GM21360 (cell line): ENCODE results near the gene HHATL.

ENCODE experiments used
- ATAC-seq: cut with Tn5 transposase; IDR thresholded peaks from one replicate; pipeline ENCODE4 v1.9.1; 2021; ENCODE audit warnings: mild to moderate bottlenecking, moderate library complexity; ENCODE audit not compliant: unreplicated experiment

The HHATL gene

GRCh38 chr3:42699511-42699971 lies 3.1 kb downstream of the HHATL start:
- no peak for ATAC-seq

DNA sequence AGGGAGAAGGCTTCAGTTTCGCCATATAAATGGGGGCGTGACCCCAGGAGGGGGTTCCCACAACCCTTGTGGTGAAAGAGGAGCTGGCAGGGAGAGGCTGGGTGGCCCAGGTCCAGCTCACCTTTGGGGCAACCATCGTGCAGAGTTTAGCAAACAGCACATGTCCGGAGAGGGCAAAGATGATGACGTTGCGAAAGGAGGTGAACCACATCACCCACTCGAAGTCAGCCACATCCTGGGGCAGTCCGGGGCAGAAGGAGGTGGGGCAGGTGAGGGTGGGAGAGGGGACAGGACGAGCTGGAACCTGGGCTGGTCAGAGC lies 3.7 kb downstream of the HHATL start:
- no peak for ATAC-seq

DNA sequence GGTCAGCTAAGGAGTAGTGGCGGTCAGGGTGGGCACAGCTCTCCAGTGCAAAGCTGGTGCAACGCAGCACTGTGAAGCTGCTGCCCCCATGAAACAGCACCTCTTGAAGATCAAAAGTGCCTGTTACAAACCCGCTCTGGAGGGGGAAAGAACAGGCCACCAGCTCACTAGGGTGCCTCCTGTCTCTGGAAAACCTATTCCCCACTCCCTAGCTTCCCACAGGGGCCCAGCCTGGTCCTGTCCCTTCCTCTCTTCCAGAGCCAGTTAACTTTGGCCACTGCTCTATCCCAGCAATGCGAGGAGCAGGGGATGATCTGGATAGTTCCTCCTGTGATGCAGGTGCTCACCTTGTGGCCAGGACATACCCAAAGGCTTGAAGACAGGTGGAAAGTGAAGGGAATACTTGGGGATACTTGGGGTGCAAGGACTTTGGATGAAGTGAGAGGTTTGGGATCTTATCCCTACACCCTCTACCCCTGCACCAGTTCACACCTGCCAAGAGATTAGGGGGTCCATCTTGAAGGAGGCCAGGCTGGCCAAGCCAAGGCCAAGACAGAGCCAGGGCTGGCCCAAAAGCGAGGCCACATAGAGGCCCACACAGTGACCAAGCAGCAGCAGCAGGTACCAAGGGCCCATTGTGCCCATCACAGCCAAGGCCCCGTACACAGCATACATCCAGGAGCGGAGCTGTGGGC lies 4.2 kb downstream of the HHATL start:
- ATAC-seq: no peak

DNA sequence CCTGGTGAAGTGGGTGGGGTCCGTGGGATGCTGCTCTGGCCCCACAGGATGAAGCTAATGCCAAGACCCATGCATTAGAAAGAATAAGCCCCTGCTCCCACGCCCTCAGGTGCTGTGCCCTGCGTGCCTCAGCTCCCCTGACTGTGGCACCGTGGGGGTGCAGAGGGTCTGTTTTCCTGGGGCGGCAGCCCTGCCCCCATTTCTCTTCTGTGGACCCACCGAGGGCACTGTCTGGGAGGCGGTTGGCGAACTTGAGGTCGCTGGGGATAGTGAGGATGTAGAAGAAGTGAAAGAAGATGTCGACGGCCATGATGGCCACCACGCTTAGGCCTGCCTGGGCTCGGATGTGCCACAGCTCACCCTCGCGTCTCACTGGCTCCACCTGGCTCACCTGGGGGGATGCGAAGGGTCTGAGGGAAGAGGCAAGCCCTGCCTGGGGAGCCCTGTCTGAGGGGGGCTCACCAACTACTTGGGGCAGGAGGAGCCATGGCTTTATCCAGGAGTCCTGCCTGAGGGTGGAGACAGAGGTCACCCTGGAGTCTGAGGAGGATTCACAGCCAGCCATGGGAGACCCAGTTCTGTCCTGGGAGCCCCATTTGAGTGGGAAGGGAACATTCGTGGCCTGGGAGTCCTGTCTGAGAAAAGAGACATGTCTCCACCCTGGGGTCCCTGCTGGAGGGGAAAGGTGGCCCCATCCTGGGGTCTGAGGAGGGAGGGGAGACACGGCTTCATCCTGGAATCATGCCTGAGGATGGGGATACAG lies 5.1 kb downstream of the HHATL start:
- no peak for ATAC-seq

GRCh38 chr3:42696356-42697288 lies 6.0 kb downstream of the HHATL start:
- no peak for ATAC-seq

DNA sequence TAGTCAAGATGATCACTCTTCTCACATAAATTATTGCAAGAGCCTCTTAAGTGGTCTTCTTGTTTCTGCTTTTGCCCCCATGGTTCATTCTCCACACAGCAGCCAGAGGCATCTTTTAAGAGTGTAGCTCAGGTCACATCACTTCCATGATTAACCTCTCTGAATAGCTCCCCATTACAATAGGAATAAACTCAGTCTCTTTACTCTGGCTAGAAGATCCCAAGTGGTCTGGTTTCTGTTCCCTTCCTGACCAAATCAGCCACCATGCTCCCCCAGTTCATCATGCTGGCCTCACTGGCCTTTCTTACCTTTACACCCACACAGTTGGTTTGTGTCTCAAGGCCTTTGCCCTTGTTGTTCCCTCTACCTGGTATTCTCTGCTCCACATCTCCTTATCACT lies 8.2 kb downstream of the HHATL start:
- ATAC-seq: no peak

- ATAC-seq: no peak
Observed at GRCh38 chr3:42693530-42693930, 9.1 kb downstream of the HHATL start.

- no peak for ATAC-seq
Observed at GRCh38 chr3:42692667-42693529, 9.7 kb downstream of the HHATL start.

DNA sequence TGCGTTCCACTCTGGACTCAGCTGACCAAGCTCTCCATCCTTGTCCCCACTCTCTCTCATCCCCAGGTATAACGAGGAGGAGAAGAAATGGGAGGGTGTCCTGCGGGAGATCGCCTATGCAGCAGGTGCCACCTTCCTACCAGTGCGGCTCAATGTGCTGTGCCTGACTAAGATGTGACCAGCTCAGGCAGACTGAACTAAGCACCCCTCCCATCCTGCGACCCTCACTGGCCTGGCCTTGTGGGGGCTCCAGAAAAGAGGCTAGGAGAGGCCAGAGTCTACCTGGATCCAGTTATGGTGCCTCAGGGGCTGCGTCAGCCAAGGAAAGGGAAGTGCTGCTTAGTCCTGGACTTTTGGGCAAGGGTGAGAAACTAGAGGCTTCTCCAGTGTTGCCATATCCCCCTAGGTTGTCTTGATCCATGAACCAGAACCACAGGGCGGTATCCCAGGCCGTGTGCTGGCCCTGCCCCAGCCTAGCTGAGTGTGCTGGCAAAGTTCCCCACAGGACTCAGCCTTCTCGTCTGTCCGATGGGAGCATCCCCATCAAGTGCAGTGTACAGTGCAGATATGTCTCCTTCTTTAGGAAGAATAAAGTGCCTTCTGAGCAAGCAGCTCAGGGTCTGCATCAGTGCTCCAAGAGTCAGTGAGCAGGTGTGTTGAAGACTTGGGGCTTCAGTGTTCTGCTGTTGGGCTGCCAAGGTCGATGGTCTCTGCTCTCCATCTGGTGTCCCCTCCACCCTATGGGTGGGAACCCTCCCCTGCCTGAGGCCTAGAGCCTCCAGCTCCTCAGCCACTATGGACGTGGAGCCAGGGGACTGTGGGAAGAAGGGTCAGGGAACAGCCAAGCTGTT lies 10.6 kb downstream of the HHATL start:
- ATAC-seq: no peak

DNA sequence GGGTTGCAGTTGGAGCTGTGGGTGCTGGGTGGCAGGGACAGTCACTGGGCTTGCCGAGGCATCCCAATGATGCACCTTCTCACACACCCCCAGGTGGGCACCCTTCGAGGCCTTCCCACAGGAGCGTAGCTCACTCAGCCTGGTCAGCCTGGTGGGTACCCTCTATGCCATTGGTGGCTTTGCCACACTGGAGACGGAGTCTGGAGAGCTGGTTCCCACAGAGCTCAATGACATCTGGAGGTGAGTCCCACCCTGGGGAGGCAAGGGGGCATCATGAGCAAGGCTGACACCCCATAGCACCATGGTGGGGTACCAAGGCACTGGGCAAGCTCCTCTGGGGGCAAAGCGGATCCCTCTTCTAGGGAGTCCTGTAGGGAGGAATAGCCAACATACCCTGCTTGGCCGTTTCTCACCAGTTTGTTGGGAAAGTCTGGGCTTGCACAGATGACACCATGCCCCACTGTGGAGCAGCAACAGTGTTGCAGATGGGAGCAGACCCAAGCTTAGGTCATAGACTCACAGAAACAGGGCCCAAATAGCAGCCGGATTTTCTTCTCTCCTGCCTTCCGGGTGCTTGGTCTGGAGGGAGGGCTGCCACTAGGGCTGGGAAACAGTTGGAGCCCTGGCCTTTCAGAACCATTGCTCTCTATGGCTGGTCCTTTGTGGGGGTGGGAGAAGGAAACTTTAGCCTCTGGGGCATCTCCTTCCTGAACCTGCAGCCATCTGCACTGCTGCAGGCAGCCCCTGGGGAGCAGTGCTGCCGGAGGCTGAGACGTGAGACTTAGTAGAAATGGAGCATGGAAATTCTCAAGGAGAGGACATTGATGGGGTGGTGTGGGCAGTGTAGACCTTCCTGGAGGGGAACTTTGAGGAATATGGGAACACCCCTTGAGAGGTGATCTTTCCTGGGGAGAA lies 11.6 kb downstream of the HHATL start:
- ATAC-seq: no peak

- ATAC-seq: no peak
Observed at GRCh38 chr3:42690191-42690590, 12.4 kb downstream of the HHATL start.

DNA sequence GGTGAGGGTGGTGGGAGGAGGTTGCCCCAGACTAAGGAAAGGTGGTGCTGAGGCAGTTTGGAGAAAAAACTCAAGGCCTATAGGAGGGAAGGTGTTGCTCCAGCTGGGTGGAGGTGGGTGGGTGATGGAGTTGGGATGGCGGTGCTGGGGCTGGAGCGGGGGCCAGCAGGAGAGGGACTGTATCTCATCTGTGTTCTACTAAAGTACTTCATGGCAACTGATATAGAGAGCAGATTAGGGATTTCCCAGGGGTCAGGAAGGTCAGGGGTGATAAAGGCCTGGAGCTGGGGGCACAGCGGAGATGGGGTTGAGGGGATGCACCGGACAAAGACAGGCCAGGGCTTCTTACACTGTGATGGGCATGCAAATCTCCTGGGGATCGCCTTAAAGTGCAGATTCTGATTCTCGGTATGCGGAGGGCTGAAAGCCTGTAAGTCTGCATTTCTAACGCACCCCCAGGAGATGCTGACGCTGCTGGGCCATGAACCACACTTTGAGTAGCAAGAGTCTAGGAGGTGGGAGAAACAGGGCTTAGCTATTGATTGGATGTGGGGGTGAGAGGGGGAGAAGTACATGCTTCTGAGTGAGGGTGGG lies 13.1 kb downstream of the HHATL start:
- ATAC-seq: no peak

DNA sequence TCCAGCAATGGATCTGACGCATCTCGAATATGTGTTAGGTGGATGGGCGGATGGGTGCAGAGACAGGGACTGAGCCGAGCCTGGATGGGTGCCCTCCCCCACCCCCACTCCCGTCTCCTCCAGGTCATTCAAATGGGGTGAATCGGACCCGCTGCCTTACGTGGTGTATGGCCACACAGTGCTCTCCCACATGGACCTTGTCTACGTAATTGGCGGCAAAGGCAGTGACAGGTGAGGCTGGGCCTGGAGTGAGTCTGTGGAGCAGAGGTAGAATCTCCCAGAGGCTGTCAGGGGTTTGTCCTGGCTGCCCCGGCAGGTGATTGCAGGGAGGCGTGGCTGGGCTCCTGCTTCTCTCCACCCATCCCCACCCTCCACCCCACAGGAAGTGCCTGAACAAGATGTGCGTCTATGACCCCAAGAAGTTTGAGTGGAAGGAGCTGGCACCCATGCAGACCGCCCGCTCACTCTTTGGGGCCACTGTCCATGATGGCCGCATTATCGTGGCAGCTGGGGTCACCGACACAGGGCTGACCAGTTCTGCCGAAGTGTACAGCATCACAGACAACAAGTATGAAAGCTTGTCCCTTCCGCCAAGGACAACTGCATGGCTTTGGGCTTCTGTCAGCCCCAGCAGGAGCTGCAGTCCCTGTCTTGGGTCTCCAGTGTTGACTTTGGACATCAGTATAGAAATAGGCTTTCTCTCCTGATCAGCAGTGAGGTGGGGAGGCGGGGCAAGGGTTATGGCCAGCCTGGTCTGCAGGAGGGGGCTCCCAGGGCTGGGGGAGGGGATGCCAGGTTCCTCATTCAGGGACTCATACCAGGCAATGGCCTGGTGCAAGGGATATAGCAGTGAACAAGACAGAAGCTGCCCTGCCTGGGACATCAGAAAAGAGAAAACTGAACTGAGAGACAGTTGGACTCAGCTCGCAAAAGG lies 13.8 kb downstream of the HHATL start:
- ATAC-seq: no peak

DNA sequence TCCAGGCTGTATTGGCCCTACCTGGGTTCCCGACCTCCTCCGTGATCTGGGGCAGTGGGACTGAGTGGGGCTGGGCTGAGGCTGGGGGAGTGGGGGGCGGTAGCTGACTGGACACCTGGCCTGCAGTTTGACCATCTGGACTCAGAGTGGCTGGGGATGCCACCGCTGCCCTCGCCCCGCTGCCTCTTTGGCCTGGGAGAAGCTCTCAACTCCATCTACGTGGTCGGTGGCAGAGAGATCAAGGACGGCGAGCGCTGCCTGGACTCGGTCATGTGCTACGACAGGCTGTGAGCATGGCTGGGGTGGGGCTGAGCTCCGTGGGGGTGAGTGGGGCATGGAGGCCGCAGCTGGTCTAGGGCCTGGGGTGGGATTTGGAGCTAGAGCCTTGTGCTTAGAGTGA lies 14.6 kb downstream of the HHATL start:
- no peak for ATAC-seq

DNA sequence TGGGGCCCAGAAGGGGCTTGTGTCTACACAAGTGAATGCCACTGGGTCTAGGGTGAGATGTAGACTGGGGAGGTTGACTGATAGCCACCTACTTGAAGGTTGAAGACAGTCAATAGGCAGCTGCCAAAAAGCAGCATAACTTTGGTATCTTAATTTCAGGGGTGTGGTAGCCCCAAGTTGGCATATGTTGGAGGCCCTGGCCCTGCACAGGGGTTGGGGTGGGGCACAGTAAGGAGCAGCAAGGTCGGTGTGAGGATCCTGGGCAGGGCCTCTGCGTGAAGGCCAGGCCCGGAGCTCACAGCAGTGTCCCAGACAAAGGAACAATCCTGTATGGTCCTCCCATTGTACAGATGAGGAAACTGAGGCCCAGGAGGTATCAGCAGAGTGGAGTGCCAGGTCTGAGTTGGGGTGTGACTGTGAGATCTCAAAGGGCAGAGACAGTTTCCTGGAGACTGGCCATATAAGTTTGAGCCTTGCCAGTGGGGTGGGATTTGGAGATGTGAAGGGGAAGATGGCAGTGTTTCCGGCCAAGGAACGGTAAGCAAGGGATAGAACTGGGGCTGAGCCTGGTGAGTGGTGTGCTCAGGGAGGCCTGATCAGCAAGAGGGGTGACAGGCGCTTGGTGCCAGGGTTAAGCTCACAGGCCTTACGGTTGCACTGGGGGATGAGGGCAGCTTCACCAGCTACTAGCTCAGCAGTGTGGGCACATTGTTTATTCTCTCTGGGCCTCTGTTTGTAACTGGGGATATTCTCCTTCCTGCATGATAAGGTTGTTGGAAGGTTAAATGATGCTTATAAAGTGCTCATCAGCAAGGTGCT lies 15.6 kb downstream of the HHATL start:
- no peak for ATAC-seq
